Measurements from ENCODE around the gene CAV2.

The CAV2 gene

GRCh38 chr7:116543664-116544063, 44.1 kb downstream of the CAV2 start:
- Histone ChIP-seq H3K27ac (ENCODE audit: low read depth, low read length) (no peak overlapping the region), H3K36me3 (ENCODE audit: control insufficient read depth in 1 of 2, insufficient read depth in 2 of 2, low read length in 2 of 2) (no peaks in the 10 kb centered on the region), H3K4me3 (ENCODE audit: low read depth in 1 of 2, low read length in 2 of 2) (no peak overlapping the region), H3K27me3 (ENCODE audit: control insufficient read depth in 1 of 2, insufficient read depth in 2 of 2, low read length in 2 of 2) (no peaks in the 10 kb centered on the region), H3K9ac (ENCODE audit: low read depth in 1 of 2, low read length in 2 of 2) (no peak overlapping the region), H3K9me3 (ENCODE audit: control insufficient read depth in 1 of 2, low read length in 2 of 2) (no peaks in the 10 kb centered on the region), H3K4me1 (ENCODE audit: control insufficient read depth in 1 of 2, insufficient read depth in 2 of 2, low read length in 2 of 2) (no peaks in the 10 kb centered on the region)

GRCh38 chr7:116544487-116544886, 44.9 kb downstream of the CAV2 start:
- Histone ChIP-seq H3K4me3 (ENCODE audit: low read depth in 1 of 2, low read length in 2 of 2) (no peak overlapping the region), H3K36me3 (ENCODE audit: control insufficient read depth in 1 of 2, insufficient read depth in 2 of 2, low read length in 2 of 2) (no peaks in the 10 kb centered on the region), H3K27me3 (ENCODE audit: control insufficient read depth in 1 of 2, insufficient read depth in 2 of 2, low read length in 2 of 2) (no peaks in the 10 kb centered on the region), H3K9me3 (ENCODE audit: control insufficient read depth in 1 of 2, low read length in 2 of 2) (no peaks in the 10 kb centered on the region), H3K27ac (ENCODE audit: low read depth, low read length) (no peak overlapping the region), H3K4me1 (ENCODE audit: control insufficient read depth in 1 of 2, insufficient read depth in 2 of 2, low read length in 2 of 2) (no peaks in the 10 kb centered on the region), H3K9ac (ENCODE audit: low read depth in 1 of 2, low read length in 2 of 2) (no peak overlapping the region)

- Histone ChIP-seq H3K36me3 (ENCODE audit: control insufficient read depth in 1 of 2, insufficient read depth in 2 of 2, low read length in 2 of 2) (no peaks in the 10 kb centered on the region), H3K27ac (ENCODE audit: low read depth, low read length) (no peak overlapping the region), H3K9me3 (ENCODE audit: control insufficient read depth in 1 of 2, low read length in 2 of 2) (no peaks in the 10 kb centered on the region), H3K9ac (ENCODE audit: low read depth in 1 of 2, low read length in 2 of 2) (no peak overlapping the region), H3K4me1 (ENCODE audit: control insufficient read depth in 1 of 2, insufficient read depth in 2 of 2, low read length in 2 of 2) (no peaks in the 10 kb centered on the region), H3K4me3 (ENCODE audit: low read depth in 1 of 2, low read length in 2 of 2) (no peak overlapping the region), H3K27me3 (ENCODE audit: control insufficient read depth in 1 of 2, insufficient read depth in 2 of 2, low read length in 2 of 2) (no peaks in the 10 kb centered on the region)
These were observed 46.0 kb downstream of the CAV2 start for GRCh38 chr7:116545411-116545993.

- H3K36me3 ChIP-seq (ENCODE audit: control insufficient read depth in 1 of 2, insufficient read depth in 2 of 2, low read length in 2 of 2): no peaks in the 10 kb centered on the region
- H3K27me3 ChIP-seq (ENCODE audit: control insufficient read depth in 1 of 2, insufficient read depth in 2 of 2, low read length in 2 of 2): no peaks in the 10 kb centered on the region
- no peak overlapping the region for H3K9ac ChIP-seq (ENCODE audit: low read depth in 1 of 2, low read length in 2 of 2)
- no peaks in the 10 kb centered on the region for H3K4me1 ChIP-seq (ENCODE audit: control insufficient read depth in 1 of 2, insufficient read depth in 2 of 2, low read length in 2 of 2)
- H3K27ac ChIP-seq (ENCODE audit: low read depth, low read length): no peak overlapping the region
- no peak overlapping the region for H3K4me3 ChIP-seq (ENCODE audit: low read depth in 1 of 2, low read length in 2 of 2)
- H3K9me3 ChIP-seq (ENCODE audit: control insufficient read depth in 1 of 2, low read length in 2 of 2): no peaks in the 10 kb centered on the region
These were observed 46.5 kb downstream of the CAV2 start for GRCh38 chr7:116546054-116546453.

GRCh38 chr7:116546916-116547315, 47.4 kb downstream of the CAV2 start:
- Histone ChIP-seq H3K4me1 (ENCODE audit: control insufficient read depth in 1 of 2, insufficient read depth in 2 of 2, low read length in 2 of 2) (no peaks in the 10 kb centered on the region), H3K36me3 (ENCODE audit: control insufficient read depth in 1 of 2, insufficient read depth in 2 of 2, low read length in 2 of 2) (no peaks in the 10 kb centered on the region), H3K27ac (ENCODE audit: low read depth, low read length) (no peak overlapping the region), H3K27me3 (ENCODE audit: control insufficient read depth in 1 of 2, insufficient read depth in 2 of 2, low read length in 2 of 2) (no peaks in the 10 kb centered on the region), H3K9ac (ENCODE audit: low read depth in 1 of 2, low read length in 2 of 2) (no peak overlapping the region), H3K9me3 (ENCODE audit: control insufficient read depth in 1 of 2, low read length in 2 of 2) (no peaks in the 10 kb centered on the region), H3K4me3 (ENCODE audit: low read depth in 1 of 2, low read length in 2 of 2) (no peak overlapping the region)

GRCh38 chr7:116547347-116547746, 47.8 kb downstream of the CAV2 start:
- Histone ChIP-seq H3K4me1 (ENCODE audit: control insufficient read depth in 1 of 2, insufficient read depth in 2 of 2, low read length in 2 of 2) (no peaks in the 10 kb centered on the region), H3K27me3 (ENCODE audit: control insufficient read depth in 1 of 2, insufficient read depth in 2 of 2, low read length in 2 of 2) (no peaks in the 10 kb centered on the region), H3K9ac (ENCODE audit: low read depth in 1 of 2, low read length in 2 of 2) (no peak overlapping the region), H3K9me3 (ENCODE audit: control insufficient read depth in 1 of 2, low read length in 2 of 2) (no peaks in the 10 kb centered on the region), H3K27ac (ENCODE audit: low read depth, low read length) (no peak overlapping the region), H3K36me3 (ENCODE audit: control insufficient read depth in 1 of 2, insufficient read depth in 2 of 2, low read length in 2 of 2) (no peaks in the 10 kb centered on the region), H3K4me3 (ENCODE audit: low read depth in 1 of 2, low read length in 2 of 2) (no peak overlapping the region)

GRCh38 chr7:116548506-116548905, 49.0 kb downstream of the CAV2 start:
- no peaks in the 10 kb centered on the region for H3K36me3 ChIP-seq (ENCODE audit: control insufficient read depth in 1 of 2, insufficient read depth in 2 of 2, low read length in 2 of 2)
- H3K27ac ChIP-seq (ENCODE audit: low read depth, low read length): no peak overlapping the region

GRCh38 chr7:116549370-116549769, 49.8 kb downstream of the CAV2 start:
- Histone ChIP-seq H3K9ac (ENCODE audit: low read depth in 1 of 2, low read length in 2 of 2) (no peak overlapping the region), H3K27ac (ENCODE audit: low read depth, low read length) (no peak overlapping the region), H3K4me3 (ENCODE audit: low read depth in 1 of 2, low read length in 2 of 2) (no peak overlapping the region), H3K36me3 (ENCODE audit: control insufficient read depth in 1 of 2, insufficient read depth in 2 of 2, low read length in 2 of 2) (no peaks in the 10 kb centered on the region), H3K4me1 (ENCODE audit: control insufficient read depth in 1 of 2, insufficient read depth in 2 of 2, low read length in 2 of 2) (no peaks in the 10 kb centered on the region), H3K9me3 (ENCODE audit: control insufficient read depth in 1 of 2, low read length in 2 of 2) (no peaks in the 10 kb centered on the region), H3K27me3 (ENCODE audit: control insufficient read depth in 1 of 2, insufficient read depth in 2 of 2, low read length in 2 of 2) (no peaks in the 10 kb centered on the region)

More at GRCh38 chr7:116548506-116548905, 49.0 kb downstream of the CAV2 start:
- no peaks in the 10 kb centered on the region for H3K27me3 ChIP-seq (ENCODE audit: control insufficient read depth in 1 of 2, insufficient read depth in 2 of 2, low read length in 2 of 2)
- H3K9ac ChIP-seq (ENCODE audit: low read depth in 1 of 2, low read length in 2 of 2): no peak overlapping the region
- no peaks in the 10 kb centered on the region for H3K4me1 ChIP-seq (ENCODE audit: control insufficient read depth in 1 of 2, insufficient read depth in 2 of 2, low read length in 2 of 2)
- H3K9me3 ChIP-seq (ENCODE audit: control insufficient read depth in 1 of 2, low read length in 2 of 2): no peaks in the 10 kb centered on the region
- H3K4me3 ChIP-seq (ENCODE audit: low read depth in 1 of 2, low read length in 2 of 2): no peak overlapping the region

GRCh38 chr7:116551692-116552091, 52.2 kb downstream of the CAV2 start:
- Histone ChIP-seq H3K27me3 (ENCODE audit: control insufficient read depth in 1 of 2, insufficient read depth in 2 of 2, low read length in 2 of 2) (no peaks in the 10 kb centered on the region), H3K9ac (ENCODE audit: low read depth in 1 of 2, low read length in 2 of 2) (no peak overlapping the region), H3K36me3 (ENCODE audit: control insufficient read depth in 1 of 2, insufficient read depth in 2 of 2, low read length in 2 of 2) (no peaks in the 10 kb centered on the region), H3K27ac (ENCODE audit: low read depth, low read length) (no peak overlapping the region), H3K4me3 (ENCODE audit: low read depth in 1 of 2, low read length in 2 of 2) (no peak overlapping the region), H3K9me3 (ENCODE audit: control insufficient read depth in 1 of 2, low read length in 2 of 2) (no peaks in the 10 kb centered on the region), H3K4me1 (ENCODE audit: control insufficient read depth in 1 of 2, insufficient read depth in 2 of 2, low read length in 2 of 2) (no peaks in the 10 kb centered on the region)

GRCh38 chr7:116552602-116553001, 53.1 kb downstream of the CAV2 start:
- Histone ChIP-seq H3K4me3 (ENCODE audit: low read depth in 1 of 2, low read length in 2 of 2) (no peak overlapping the region), H3K27ac (ENCODE audit: low read depth, low read length) (no peak overlapping the region), H3K27me3 (ENCODE audit: control insufficient read depth in 1 of 2, insufficient read depth in 2 of 2, low read length in 2 of 2) (peaks cover 0 to 4% of the 10 kb centered on the region in 2 donors), H3K9me3 (ENCODE audit: control insufficient read depth in 1 of 2, low read length in 2 of 2) (no peaks in the 10 kb centered on the region), H3K9ac (ENCODE audit: low read depth in 1 of 2, low read length in 2 of 2) (no peak overlapping the region), H3K4me1 (ENCODE audit: control insufficient read depth in 1 of 2, insufficient read depth in 2 of 2, low read length in 2 of 2) (no peaks in the 10 kb centered on the region), H3K36me3 (ENCODE audit: control insufficient read depth in 1 of 2, insufficient read depth in 2 of 2, low read length in 2 of 2) (no peaks in the 10 kb centered on the region)
